HEK293T (cell line): ENCODE results near the gene CTNNBIP1.

Experiments
- BHLHE40 ChIP-seq: fragments of 450-650 bp; IDR thresholded peaks from 2 replicates; pipeline ENCODE4 v1.6.1; 2016; ENCODE audit warnings: mild to moderate bottlenecking, moderate library complexity, borderline replicate concordance
- FOXM1 ChIP-seq: fragments of 450-650 bp; IDR thresholded peaks from 2 replicates; pipeline ENCODE4 v1.6.1; 2017; ENCODE audit warnings: mild to moderate bottlenecking, borderline replicate concordance
- HDGF ChIP-seq: fragments of 450-650 bp; IDR thresholded peaks from 2 replicates; pipeline ENCODE4 v1.6.1; 2017; ENCODE audit warnings: antibody characterized with exemption, borderline replicate concordance
- SUZ12 ChIP-seq: fragments of 450-650 bp; IDR thresholded peaks from 2 replicates; pipeline ENCODE4 v1.6.1; 2016; ENCODE audit warnings: mild to moderate bottlenecking

GRCh38 chr1:9909234-9910046 is 629 bp downstream of the CTNNBIP1 start:
- TF ChIP-seq BHLHE40 (no peak), HDGF (no peak), FOXM1 (no peak), SUZ12 (no peak)
